ENCODE data around the gene FGFRL1.

DNA sequence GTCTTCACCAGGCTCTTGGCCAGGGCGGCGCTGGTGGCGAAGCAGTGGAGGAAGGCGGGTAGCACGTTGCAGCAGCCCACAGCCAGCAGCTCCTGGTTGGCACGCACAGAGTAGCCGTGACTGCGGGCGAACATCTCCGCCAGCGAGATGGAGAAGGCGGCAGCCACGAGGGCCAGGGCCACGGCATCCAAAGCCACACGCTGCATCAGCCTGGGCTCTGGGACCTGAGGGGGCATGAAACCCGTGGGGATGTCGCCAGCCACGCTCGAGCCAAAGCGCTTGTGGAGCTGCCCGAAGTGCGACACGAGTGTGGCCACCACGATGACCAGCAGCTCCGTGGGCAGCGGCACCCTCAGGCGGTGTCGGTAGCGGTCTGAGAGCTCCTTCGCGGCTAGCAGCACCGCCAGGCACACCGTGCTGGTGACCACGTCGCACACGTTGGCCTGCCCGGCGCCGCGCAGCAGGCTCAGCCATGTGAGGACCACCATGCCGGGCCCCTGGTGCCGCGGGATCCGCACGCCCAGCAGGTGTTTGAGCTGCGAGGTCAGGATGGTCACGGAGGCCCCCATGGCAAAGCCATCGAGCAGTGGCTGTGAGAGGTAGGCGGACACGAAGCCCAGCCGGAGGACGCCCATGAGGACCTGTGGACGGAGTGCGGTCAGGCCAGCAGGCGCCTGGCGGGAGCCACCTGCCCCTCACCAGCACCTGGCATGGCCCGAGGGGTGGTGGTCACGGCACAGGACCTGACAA lies 21.5 kb upstream of the FGFRL1 start:
- no peak for TF ChIP-seq POLR2A (IDR thresholded peaks at IDR 0.05)
- TF ChIP-seq, protein P1, sequence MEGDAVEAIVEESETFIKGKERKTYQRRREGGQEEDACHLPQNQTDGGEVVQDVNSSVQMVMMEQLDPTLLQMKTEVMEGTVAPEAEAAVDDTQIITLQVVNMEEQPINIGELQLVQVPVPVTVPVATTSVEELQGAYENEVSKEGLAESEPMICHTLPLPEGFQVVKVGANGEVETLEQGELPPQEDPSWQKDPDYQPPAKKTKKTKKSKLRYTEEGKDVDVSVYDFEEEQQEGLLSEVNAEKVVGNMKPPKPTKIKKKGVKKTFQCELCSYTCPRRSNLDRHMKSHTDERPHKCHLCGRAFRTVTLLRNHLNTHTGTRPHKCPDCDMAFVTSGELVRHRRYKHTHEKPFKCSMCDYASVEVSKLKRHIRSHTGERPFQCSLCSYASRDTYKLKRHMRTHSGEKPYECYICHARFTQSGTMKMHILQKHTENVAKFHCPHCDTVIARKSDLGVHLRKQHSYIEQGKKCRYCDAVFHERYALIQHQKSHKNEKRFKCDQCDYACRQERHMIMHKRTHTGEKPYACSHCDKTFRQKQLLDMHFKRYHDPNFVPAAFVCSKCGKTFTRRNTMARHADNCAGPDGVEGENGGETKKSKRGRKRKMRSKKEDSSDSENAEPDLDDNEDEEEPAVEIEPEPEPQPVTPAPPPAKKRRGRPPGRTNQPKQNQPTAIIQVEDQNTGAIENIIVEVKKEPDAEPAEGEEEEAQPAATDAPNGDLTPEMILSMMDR (IDR thresholded peaks at IDR 0.05) = no peak

All from right lobe of liver (tissue), 4 donors.